HG03432 (cell line): Measurements from ENCODE around the gene KDELR1.
"Not testable (repeated sequence)": the region's sequence is repeated elsewhere in the genome, so short reads cannot be mapped to it uniquely, and the experiment has no call there.

Experiments
- ATAC-seq: cut with Tn5 transposase; IDR thresholded peaks from one replicate; pipeline ENCODE4 v1.9.1; 2021; ENCODE audit warnings: mild to moderate bottlenecking, moderate library complexity; ENCODE audit not compliant: unreplicated experiment

The KDELR1 gene

DNA sequence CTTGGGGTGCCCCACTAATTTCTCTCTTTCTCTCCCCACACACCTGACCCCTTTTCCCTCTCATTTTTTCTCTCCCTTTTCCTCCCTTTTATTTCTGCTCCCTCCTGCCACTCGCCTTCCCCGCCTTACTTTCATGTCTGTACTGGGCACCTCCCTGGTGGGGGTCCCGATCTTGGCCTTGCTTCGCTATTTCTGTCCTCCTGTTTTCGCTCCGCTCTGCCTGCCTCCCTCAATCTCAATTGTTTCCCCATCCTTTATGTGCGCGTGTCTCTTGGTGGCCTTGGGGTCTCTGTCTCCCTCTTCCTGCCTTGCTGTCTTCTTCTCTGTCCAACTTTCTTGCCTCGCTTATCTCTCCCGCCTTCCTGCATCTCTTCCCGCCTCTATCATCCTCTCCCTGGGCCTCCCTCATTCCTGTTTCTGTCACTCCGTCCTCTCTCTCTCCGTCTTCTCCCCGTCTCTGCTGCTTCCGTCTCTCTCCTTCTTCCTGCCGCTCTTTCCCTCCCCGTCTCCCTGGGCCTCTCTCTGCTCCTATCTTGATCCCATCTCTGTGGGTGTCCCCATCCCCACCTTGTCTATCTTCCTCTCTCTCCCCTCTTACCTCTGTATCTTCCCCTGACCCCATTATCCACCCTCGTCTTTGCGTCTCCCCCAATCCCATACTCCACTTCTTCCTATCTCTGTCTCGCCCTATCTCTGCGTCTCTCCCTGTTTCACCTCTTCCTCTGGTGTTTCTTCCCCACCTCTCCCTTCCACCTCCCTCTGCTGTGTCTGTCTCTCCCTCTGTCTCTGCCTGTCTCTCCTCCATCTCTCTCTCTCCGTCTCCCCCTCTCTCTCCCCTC, 6.1 kb upstream of the KDELR1 start:
- no peak for ATAC-seq

- ATAC-seq = no peak
Measured at GRCh38 chr19:48396824-48397176, 5.4 kb upstream of the KDELR1 start.

DNA sequence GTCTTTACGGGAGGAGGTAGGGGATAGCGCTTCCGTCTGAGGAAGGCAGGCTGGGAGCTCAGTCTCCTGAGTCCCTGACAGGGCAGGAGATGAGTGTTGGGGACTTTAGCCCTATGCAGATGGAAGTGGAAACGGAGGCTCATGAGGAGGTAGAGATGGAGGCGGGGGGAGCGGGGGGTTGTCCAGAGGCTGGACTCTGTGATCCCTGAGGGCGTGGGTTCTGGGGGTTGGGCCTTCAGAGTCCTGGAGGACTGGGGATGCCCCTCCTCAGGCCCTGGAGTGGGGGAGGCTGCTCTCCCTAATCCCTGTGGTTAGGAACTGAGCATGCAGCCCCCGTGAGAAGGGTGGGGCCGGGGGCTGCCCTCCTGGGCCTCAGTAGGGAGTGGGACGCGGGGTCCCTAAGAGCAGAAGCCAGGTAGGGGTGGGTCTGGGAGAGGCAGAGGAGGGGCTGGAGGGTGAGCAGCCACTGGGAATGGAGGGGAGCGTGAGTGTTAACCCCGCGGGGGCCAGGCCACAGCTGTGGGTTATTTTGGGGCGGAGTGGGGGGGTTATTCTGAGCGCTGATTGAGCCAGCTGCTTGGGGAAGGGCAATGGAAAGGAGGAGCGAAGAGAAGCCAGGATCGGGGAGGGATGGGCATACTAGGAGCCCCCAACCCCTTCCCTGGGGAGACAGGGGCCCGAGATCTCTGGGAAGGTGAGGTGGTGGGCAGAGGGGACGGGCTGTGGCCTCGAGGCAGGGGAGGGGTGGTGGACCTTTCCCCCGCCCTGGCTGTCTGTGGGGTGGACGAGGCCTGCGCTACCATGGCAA, 4.9 kb upstream of the KDELR1 start:
- ATAC-seq = no peak

DNA sequence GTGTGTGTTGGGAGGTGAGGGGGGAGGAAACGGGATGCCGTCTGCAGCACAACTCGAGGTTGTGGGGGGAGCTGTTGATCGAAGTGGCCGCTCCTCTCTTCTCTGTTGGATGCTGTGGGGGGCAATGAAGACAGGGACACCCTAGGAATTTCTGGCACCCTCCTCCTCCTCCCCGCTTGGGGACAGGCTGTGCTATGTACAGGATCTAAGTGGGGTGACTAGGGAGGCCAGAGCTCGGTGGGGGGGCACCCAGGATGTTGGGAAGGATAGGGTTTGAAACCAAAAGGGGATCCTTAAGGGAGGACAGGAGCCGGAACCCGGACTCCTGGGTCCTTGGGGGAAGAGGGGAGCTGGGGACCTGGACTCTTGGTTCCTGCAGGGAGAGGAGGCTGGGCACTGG, 4.1 kb upstream of the KDELR1 start:
- ATAC-seq = no peak

DNA sequence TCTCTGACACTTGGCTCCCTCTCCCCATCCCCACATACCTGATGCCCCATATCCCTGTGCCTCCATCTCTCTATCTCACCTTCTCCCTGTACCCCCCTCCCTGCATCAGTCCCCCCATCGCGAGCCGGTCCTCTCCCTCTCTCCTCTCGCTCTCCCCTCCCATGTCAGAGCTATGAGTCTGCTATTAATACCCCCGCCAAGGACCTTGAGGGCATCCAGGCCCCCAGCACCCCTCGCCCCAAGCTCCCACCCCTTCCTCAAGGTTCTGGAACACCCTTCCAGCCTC, 3.8 kb upstream of the KDELR1 start:
- ATAC-seq = no peak

- ATAC-seq = no peak
Measured at GRCh38 chr19:48394331-48395169, 3.2 kb upstream of the KDELR1 start.

- no peak for ATAC-seq
Measured at GRCh38 chr19:48393559-48394330, 2.4 kb upstream of the KDELR1 start, which contains the start of gene GRIN2D. GRIN2D (plus strand) TSS chr19:48393668; CDS start chr19:48398393, 4,725 bp downstream.

DNA sequence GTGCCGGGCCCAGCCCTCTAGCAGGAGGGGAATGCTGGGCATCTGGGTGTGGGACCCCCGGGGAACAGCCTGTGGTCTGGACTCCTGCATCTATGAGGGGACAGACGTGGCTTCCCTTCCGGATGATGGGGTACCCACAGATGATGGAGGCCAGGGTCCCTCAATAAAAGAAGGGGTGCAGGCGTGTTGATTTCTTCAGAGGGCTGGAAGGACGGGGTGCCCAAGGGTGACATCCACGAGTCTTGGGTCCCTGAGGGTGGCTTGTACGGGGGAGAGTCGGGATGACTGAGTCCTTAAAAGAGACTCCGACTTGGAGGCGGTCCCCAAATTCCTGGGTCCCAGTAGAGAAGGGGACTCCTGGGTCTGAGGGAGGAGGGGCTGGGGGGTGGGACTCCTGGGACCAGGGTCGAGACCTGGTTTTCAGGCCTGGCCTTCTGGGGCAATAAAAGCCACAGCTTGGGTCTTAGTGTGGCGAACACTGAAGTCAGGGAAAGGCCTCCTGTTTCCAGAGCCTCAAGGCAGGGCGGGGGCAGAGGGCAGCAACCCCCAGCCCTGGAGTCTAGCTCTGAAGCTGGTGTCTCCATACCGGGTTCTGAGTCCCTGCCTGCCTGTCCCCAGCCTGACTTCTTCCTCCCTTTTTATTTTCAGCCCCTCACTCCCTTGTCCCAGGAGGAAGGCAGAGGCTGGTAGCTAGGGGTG, 1.7 kb upstream of the KDELR1 start:
- ATAC-seq = no peak

DNA sequence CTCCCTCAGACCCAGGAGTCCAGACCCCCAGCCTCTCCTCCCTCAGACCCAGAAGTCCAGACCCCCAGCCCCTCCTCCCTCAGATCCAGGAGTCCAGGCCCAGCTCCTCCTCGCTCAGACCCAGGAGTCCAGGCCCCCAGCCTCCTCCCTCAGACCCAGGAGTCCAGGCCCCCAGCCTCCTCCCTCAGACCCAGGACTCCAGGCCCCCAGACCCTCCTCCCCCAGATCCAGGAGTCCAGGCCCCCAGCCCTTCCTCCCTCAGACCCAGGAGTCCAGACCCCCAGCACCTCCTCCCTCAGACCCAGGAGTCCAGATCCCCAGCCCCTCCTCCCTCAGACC, 624 bp upstream of the KDELR1 start:
- not testable (repeated sequence) for ATAC-seq

GRCh38 chr19:48390188-48391099, 907 bp downstream of the KDELR1 start:
- peak; percentile 39 for ATAC-seq

- no peak for ATAC-seq
Measured at GRCh38 chr19:48386981-48387380, 4.4 kb downstream of the KDELR1 start.

- no peak for ATAC-seq
Measured at GRCh38 chr19:48385461-48386087, 5.8 kb downstream of the KDELR1 start.

GRCh38 chr19:48382286-48382685, 9.1 kb downstream of the KDELR1 start:
- ATAC-seq = no peak

GRCh38 chr19:48381178-48381950, 10.0 kb downstream of the KDELR1 start:
- ATAC-seq = no peak

DNA sequence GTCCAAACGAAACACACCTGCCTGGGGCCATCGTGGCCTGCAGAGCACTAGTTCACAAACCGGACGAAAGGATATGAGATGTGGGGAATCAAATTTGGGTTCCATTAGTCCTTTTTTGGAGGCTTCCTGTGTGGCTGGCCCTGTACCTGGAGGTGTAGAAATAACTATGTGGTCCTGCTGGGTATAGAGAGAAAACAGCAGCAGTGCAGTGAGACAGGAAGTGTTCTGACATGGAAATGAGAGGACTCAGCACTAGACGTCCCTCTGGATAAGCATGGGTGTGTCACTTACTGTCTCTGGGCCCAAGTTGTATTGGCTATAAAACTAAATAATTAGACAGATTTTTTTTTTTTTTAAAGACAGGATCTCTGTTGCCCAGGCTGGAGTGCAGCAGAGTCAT, 12.3 kb downstream of the KDELR1 start:
- ATAC-seq = no peak

DNA sequence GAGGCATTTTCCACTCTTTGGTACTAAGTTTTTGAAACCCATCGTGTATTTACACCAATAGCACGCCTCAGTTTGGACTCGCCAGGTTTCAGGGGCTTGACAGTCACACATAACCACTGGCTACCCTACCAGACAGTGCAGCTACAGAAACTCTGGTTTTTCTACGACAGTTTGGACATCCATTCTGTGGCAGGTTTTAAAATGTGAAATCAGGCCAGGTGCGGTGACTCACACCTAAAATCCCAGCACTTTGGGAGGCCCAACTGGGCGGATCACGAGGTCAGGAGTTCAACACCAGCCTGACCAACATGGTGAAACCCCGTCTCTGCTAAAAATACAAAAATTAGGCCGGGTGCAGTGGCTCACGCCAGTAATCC, 13.2 kb downstream of the KDELR1 start:
- ATAC-seq = no peak

- ATAC-seq = no peak
Measured at GRCh38 chr19:48373567-48373966, 17.8 kb downstream of the KDELR1 start.

- no peak for ATAC-seq
Measured at GRCh38 chr19:48372904-48373303, 18.4 kb downstream of the KDELR1 start.
